Suprapubic skin (tissue), 4 donors: ENCODE results near the gene PLXNA4.

ENCODE experiments used
- CTCF ChIP-seq, 2 donors: fragments of 200-600 bp in 1 of 2; fragments of 450-650 bp in 1 of 2; sonication (generic) in 1 of 2; IDR thresholded peaks; one replicate each; pipeline ENCODE4 v1.5.1; 2016 to 2019; ENCODE audit warnings: antibody characterized with exemption in 2 of 2, mild to moderate bottlenecking in 1 of 2, moderate library complexity in 1 of 2
- EP300 ChIP-seq: sonication (generic); formaldehyde crosslinking; IDR thresholded peaks from one replicate; pipeline ENCODE4 v1.6.1; 2017; ENCODE audit warnings: antibody characterized with exemption
- POLR2AphosphoS5 ChIP-seq, 3 donors: sonication (generic); formaldehyde crosslinking; IDR thresholded peaks; one replicate each; pipeline ENCODE4 v1.6.1; 2017; ENCODE audit warnings: antibody characterized with exemption in 3 of 3

GRCh38 chr7:132430041-132430855, 146.0 kb downstream of the PLXNA4 start:
- TF ChIP-seq CTCF (IDR thresholded peaks at IDR 0.05) (no peak), POLR2AphosphoS5 (IDR thresholded peaks at IDR 0.05) (no peak), EP300 (no peak)
